SU-DHL-6 (cell line): Measurements from ENCODE around the gene GRIK5.

Experiments used
- H2AFZ ChIP-seq: fragments of 200-600 bp; sonication (generic); 2 replicates; pipeline ENCODE4 v1.6.1; 2014; ENCODE audit warnings: low read depth, mild to moderate bottlenecking, moderate library complexity, mixed read lengths, antibody characterized with exemption, low read length; ENCODE audit not compliant: severe bottlenecking
- H3F3A ChIP-seq: fragments of 200-600 bp; shearing (Covaris generic); 2 replicates; pipeline ENCODE4 v1.6.0; 2016; ENCODE audit warnings: antibody characterized with exemption, mild to moderate bottlenecking; ENCODE audit not compliant: insufficient read depth
- H3K27ac ChIP-seq: fragments of 200-600 bp; sonication (generic); 2 replicates; pipeline ENCODE4 v1.5.1; 2016; ENCODE audit warnings: low read depth, mild to moderate bottlenecking, low read length, moderate library complexity, mixed read lengths
- H3K27me3 ChIP-seq: fragments of 200-600 bp; sonication (generic), shearing (Covaris generic); 2 replicates; pipeline ENCODE4 v1.6.0; 2014; ENCODE audit warnings: mild to moderate bottlenecking, low read length
- H3K36me3 ChIP-seq: fragments of 200-600 bp; sonication (generic); 2 replicates; pipeline ENCODE4 v1.6.1; 2014; ENCODE audit warnings: mild to moderate bottlenecking, low read length, mixed read lengths
- H3K4me2 ChIP-seq: fragments of 300-600, 200-600 bp; shearing (Covaris generic), sonication (generic); 2 replicates; pipeline ENCODE4 v1.6.0; 2014; ENCODE audit warnings: low read length, low read depth, mild to moderate bottlenecking; ENCODE audit not compliant: poor library complexity, severe bottlenecking
- H3K4me3 ChIP-seq: fragments of 200-600 bp; sonication (generic); 2 replicates; pipeline ENCODE4 v1.5.1; 2014; ENCODE audit warnings: antibody characterized with exemption, low read length, mild to moderate bottlenecking, mixed read lengths; ENCODE audit not compliant: insufficient read depth, poor library complexity, severe bottlenecking
- H3K79me2 ChIP-seq: fragments of 200-600 bp; sonication (generic); 2 replicates; pipeline ENCODE4 v1.6.1; 2014; ENCODE audit warnings: mild to moderate bottlenecking, low read length, moderate library complexity; ENCODE audit not compliant: insufficient read depth
- H3K9ac ChIP-seq: fragments of 200-600 bp; sonication (generic); 2 replicates; pipeline ENCODE4 v1.7.0; 2014; ENCODE audit warnings: mild to moderate bottlenecking, low read length
- H3K9me2 ChIP-seq: fragments of 200-600 bp; sonication (generic); replicated peaks from 2 replicates; pipeline ENCODE4 v1.6.1; 2014; ENCODE audit warnings: low read length; ENCODE audit not compliant: insufficient read depth
- H3K9me3 ChIP-seq: fragments of 200-600 bp; sonication (generic); 2 replicates; pipeline ENCODE4 v1.6.1; 2014; ENCODE audit warnings: low read length, mixed read lengths; ENCODE audit not compliant: insufficient read depth
- H4K20me1 ChIP-seq: fragments of 200-600 bp; sonication (generic); 2 replicates; pipeline ENCODE4 v1.6.1; 2014; ENCODE audit warnings: low read depth, mild to moderate bottlenecking, antibody characterized with exemption, low read length, moderate library complexity, mixed read lengths
- EZH2phosphoT487 ChIP-seq: fragments of 200-600 bp; sonication (generic), shearing (Covaris generic); conservative IDR thresholded peaks from 2 replicates; pipeline ENCODE4 v1.6.1; 2018; ENCODE audit warnings: mild to moderate bottlenecking, antibody characterized with exemption, low read length, moderate library complexity, mixed read lengths
- TF ChIP-seq, protein P1 (sequence below): fragments of 200-600 bp; sonication (generic); IDR thresholded peaks from one replicate; pipeline ENCODE4 v1.5.1; 2017; ENCODE audit warnings: antibody characterized with exemption, mild to moderate bottlenecking, low read length, moderate library complexity; ENCODE audit not compliant: insufficient read depth, poor library complexity, severe bottlenecking

Gene GRIK5

DNA sequence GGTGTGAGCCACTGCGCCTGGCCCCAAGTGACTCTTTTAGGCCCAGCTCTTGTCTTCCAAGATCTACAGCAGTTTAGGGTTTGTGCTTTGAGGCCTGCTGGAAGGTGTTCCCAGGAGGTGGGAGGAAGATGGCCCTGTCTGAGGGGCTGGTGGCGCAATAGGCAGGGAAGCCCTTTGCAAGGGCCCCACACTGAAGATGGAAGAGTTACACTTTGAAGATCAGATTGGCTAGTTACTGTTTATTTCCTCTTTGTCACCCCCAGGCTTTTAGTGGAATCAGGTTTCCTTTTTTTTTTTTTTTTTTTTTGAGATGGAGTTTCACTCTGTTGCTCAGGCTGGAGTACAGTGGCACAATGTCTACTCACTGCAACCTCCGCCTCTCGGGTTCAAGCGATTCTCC is 109.0 kb downstream of the GRIK5 start:
- H3K9me2 ChIP-seq, result no peaks in the 10 kb centered on the region
- no peak overlapping the region for H3K9ac ChIP-seq
- H3K4me2 ChIP-seq, result no peak overlapping the region
- no peak for TF ChIP-seq EZH2phosphoT487
- TF ChIP-seq, protein P1, sequence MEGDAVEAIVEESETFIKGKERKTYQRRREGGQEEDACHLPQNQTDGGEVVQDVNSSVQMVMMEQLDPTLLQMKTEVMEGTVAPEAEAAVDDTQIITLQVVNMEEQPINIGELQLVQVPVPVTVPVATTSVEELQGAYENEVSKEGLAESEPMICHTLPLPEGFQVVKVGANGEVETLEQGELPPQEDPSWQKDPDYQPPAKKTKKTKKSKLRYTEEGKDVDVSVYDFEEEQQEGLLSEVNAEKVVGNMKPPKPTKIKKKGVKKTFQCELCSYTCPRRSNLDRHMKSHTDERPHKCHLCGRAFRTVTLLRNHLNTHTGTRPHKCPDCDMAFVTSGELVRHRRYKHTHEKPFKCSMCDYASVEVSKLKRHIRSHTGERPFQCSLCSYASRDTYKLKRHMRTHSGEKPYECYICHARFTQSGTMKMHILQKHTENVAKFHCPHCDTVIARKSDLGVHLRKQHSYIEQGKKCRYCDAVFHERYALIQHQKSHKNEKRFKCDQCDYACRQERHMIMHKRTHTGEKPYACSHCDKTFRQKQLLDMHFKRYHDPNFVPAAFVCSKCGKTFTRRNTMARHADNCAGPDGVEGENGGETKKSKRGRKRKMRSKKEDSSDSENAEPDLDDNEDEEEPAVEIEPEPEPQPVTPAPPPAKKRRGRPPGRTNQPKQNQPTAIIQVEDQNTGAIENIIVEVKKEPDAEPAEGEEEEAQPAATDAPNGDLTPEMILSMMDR, result no peak
- peaks cover 4% of the 10 kb centered on the region; the same call in 1 of the 2 replicates for H3F3A ChIP-seq
- no peak overlapping the region for H2AFZ ChIP-seq
- H4K20me1 ChIP-seq, result no peaks in the 10 kb centered on the region
- no peaks in the 10 kb centered on the region for H3K27me3 ChIP-seq
- H3K9me3 ChIP-seq, result no peaks in the 10 kb centered on the region
- H3K36me3 ChIP-seq, result no peaks in the 10 kb centered on the region
- no peak overlapping the region for H3K4me3 ChIP-seq
- no peak overlapping the region for H3K27ac ChIP-seq
- no peaks in the 10 kb centered on the region; the same call in 1 of the 2 replicates for H3K79me2 ChIP-seq

GRCh38 chr19:41959056-41960053 is 110.7 kb downstream of the GRIK5 start, which contains the start of gene RABAC1:
RABAC1 (minus strand) TSS chr19:41959321; CDS start chr19:41959292, 29 bp downstream.
- H3K9me3 ChIP-seq, result no peaks in the 10 kb centered on the region
- peaks cover 17% of the 10 kb centered on the region for H3F3A ChIP-seq
- H2AFZ ChIP-seq, result peak within 1 kb of the TSS; percentile 84
- H4K20me1 ChIP-seq, result no peaks in the 10 kb centered on the region
- TF ChIP-seq, protein P1, result peak; percentile 67
- no peak for TF ChIP-seq EZH2phosphoT487
- H3K9me2 ChIP-seq, result no peaks in the 10 kb centered on the region
- peak within 1 kb of the TSS; percentile 99 for H3K4me3 ChIP-seq
- peak within 1 kb of the TSS; percentile 97 for H3K9ac ChIP-seq
- H3K4me2 ChIP-seq, result peak within 1 kb of the TSS; percentile 85
- H3K27me3 ChIP-seq, result no peaks in the 10 kb centered on the region
- H3K36me3 ChIP-seq, result no peaks in the 10 kb centered on the region
- no peaks in the 10 kb centered on the region; the same call in 1 of the 2 replicates for H3K79me2 ChIP-seq
- H3K27ac ChIP-seq, result peak within 1 kb of the TSS; percentile 72

DNA sequence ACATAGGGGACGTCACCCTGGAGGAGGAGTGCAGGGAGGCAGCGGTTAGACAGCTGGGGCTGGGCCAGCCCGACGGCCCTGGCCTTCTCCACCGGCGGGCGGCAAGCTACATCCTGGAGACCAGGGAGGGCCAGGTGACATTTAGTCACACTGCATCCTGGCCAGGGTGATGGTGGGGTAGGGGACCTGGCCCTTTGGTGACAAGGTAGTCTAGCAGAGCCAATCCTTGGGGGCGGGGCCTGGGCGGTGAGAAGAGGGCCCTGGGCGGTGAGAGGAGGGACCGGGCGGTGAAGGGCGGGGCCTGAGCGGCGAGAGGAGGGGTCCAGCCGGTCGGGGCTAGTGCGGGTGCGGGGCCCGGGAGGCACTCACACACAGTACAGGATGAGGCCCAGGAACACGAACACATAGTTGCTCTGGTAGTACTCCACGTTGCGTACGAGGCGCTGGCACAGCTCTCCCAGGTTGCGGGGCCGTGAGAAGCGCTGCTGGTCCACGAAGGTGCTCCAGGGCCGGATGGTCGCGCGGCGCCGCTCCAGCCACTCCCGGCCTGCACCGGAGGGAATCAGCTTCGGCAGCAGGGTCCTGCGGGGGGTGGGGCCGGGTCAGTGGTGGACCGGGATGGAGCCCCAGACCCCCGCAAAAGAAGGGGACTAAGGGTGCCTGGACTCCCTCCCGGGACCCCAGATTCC is 111.5 kb downstream of the GRIK5 start:
- no peaks in the 10 kb centered on the region for H3K9me3 ChIP-seq
- H3K27me3 ChIP-seq, result no peaks in the 10 kb centered on the region
- no peak overlapping the region for H2AFZ ChIP-seq
- no peaks in the 10 kb centered on the region; the same call in 1 of the 2 replicates for H3K79me2 ChIP-seq
- peaks cover 21% of the 10 kb centered on the region for H3F3A ChIP-seq
- no peaks in the 10 kb centered on the region for H3K9me2 ChIP-seq
- no peaks in the 10 kb centered on the region for H4K20me1 ChIP-seq
- no peaks in the 10 kb centered on the region for H3K36me3 ChIP-seq
- peak overlapping the region; percentile 72 for H3K27ac ChIP-seq
- TF ChIP-seq, protein P1, result no peak
- TF ChIP-seq EZH2phosphoT487, result no peak
- H3K9ac ChIP-seq, result peak overlapping the region; percentile 97
- H3K4me3 ChIP-seq, result peak overlapping the region; percentile 99
- peak overlapping the region; percentile 85 for H3K4me2 ChIP-seq
